Mucosa of descending colon (tissue), 3 donors: ENCODE measurements around the gene RADX. TPM values are rescaled to one million over a fixed set of nuclear protein-coding genes. Genes with fewer than 3 reads are reported as not detected.

Experiments
- ATAC-seq: fragments of 200-7000 bp; cut with Tn5 transposase; one replicate; pipeline ENCODE4 v1.9.1; 2020; ENCODE audit warnings: mild to moderate bottlenecking, moderate library complexity
- DNase-seq, 3 donors: peaks; one replicate each; pipeline ENCODE4 v3.0.0-alpha.2; 2020
- H3K36me3 ChIP-seq: fragments of 200-600 bp; one replicate; pipeline ENCODE4 v1.8.0; 2021; ENCODE audit warnings: low read depth, mild to moderate bottlenecking
- H3K4me1 ChIP-seq: fragments of 200-600 bp; one replicate; pipeline ENCODE4 v1.8.0; 2021; ENCODE audit warnings: low read depth, mild to moderate bottlenecking
- H3K4me3 ChIP-seq: fragments of 200-600 bp; one replicate; pipeline ENCODE4 v1.8.0; 2021; ENCODE audit warnings: mild to moderate bottlenecking
- H3K9me3 ChIP-seq: fragments of 200-600 bp; one replicate; pipeline ENCODE4 v1.8.0; 2021; ENCODE audit warnings: mild to moderate bottlenecking
- CTCF ChIP-seq: fragments of 200-600 bp; IDR thresholded peaks from one replicate; pipeline ENCODE4 v1.8.0; 2022; ENCODE audit warnings: antibody characterized with exemption, mild to moderate bottlenecking
- intact Hi-C, 2 donors: fragments of 100-400 bp; cut with DNase I in 1 of 2; cut with micrococcal nuclease in 1 of 2; formaldehyde crosslinking; loops; one replicate each; pipeline versions ENCODE4 v1.11.0 to v1.11.1; 2022; cut with DNase I, micrococcal nuclease
- long read RNA-seq, 2 donors: library from polyadenylated mRNA; unstranded; transcript quantifications; one replicate each; pipeline ENCODE4 v2.0.0, GENCODE V29; 2019 to 2021
- total RNA-seq, 3 donors: library from RNA; stranded (reverse); fragmentation: NEBNext Ultra II Directional in 2 of 3; extraction: Animal tissue kit (Norgen Biotek cat#: 25700) in 2 of 3; gene quantifications; one replicate each; pipeline versions ENCODE4 v1.2.1 to v1.2.4, GENCODE V29; 2021 to 2023
- donor health status: DM: no; HTN: no; CAD: no; lungs with moderate emphysema.
- donor health status: DM: no; HTN: no; CAD: no.
- donor health status: DM: no; HTN: yes; CAD: no.

Gene RADX
- total RNA-seq, result 1 to 10 TPM; 1.3 to 2.6 (median 1.7) TPM
- long read RNA-seq, donor 1, result 0 reads
- long read RNA-seq, donor 2, result 0 reads

GRCh38 chrX:106611679-106612392 lies at the start of gene RADX:
Gene RADX (plus strand): TSS chrX:106611978. CDS start chrX:106612081, 103 bp downstream.
- Histone ChIP-seq H3K4me3 (no peak within 1 kb of the TSS), H3K9me3 (no peaks in the 10 kb centered on the region), H3K36me3 (no peaks in the 10 kb centered on the region), H3K4me1 (no peaks in the 10 kb centered on the region)
- ATAC-seq (peak; percentile 99), DNase-seq (peak; percentile 82 to 89 (median 86))
- intact Hi-C loops, result no loop called here
- no peak for TF ChIP-seq CTCF

- no peaks in the 10 kb centered on the region for H3K36me3 ChIP-seq
- intact Hi-C loops, result no loop called here
- no peaks in the 10 kb centered on the region for H3K4me1 ChIP-seq
- DNase-seq (no peak), ATAC-seq (no peak)
- TF ChIP-seq CTCF, result no peak
- H3K9me3 ChIP-seq, result no peaks in the 10 kb centered on the region
- H3K4me3 ChIP-seq, result no peak overlapping the region
These were observed 46.8 kb upstream of the RADX start for GRCh38 chrX:106564986-106565385.

GRCh38 chrX:106566362-106566761 lies 45.4 kb upstream of the RADX start:
- no peak for DNase-seq
- Histone ChIP-seq H3K4me1 (no peaks in the 10 kb centered on the region), H3K36me3 (no peaks in the 10 kb centered on the region), H3K4me3 (no peak overlapping the region), H3K9me3 (no peaks in the 10 kb centered on the region)
- intact Hi-C loops, result no loop called here
- TF ChIP-seq CTCF, result no peak
- no peak for ATAC-seq

- DNase-seq, result no peak
- no peaks in the 10 kb centered on the region for H3K9me3 ChIP-seq
- intact Hi-C loops, result no loop called here
- no peaks in the 10 kb centered on the region for H3K4me1 ChIP-seq
- H3K4me3 ChIP-seq, result no peak overlapping the region
- no peak for ATAC-seq
- H3K36me3 ChIP-seq, result no peaks in the 10 kb centered on the region
- no peak for TF ChIP-seq CTCF
These were observed 29.9 kb upstream of the RADX start for GRCh38 chrX:106581856-106582255.

- no peak for TF ChIP-seq CTCF
- Histone ChIP-seq H3K4me1 (no peaks in the 10 kb centered on the region), H3K9me3 (no peaks in the 10 kb centered on the region), H3K36me3 (no peaks in the 10 kb centered on the region), H3K4me3 (no peak overlapping the region)
- DNase-seq (no peak), ATAC-seq (peak; percentile 81)
- intact Hi-C loops, result no loop called here
These were observed 26.3 kb upstream of the RADX start for GRCh38 chrX:106585478-106585877.

GRCh38 chrX:106588801-106589200 lies 23.0 kb upstream of the RADX start:
- no peak for TF ChIP-seq CTCF
- H3K4me3 ChIP-seq, result no peak overlapping the region

More at GRCh38 chrX:106588801-106589200, 23.0 kb upstream of the RADX start:
- ATAC-seq (no peak), DNase-seq (no peak)
- Histone ChIP-seq H3K4me1 (no peaks in the 10 kb centered on the region), H3K36me3 (no peaks in the 10 kb centered on the region), H3K9me3 (no peaks in the 10 kb centered on the region)
- intact Hi-C loops, result no loop called here
